Measurements from ENCODE around the gene COPZ1.

The COPZ1 gene

DNA sequence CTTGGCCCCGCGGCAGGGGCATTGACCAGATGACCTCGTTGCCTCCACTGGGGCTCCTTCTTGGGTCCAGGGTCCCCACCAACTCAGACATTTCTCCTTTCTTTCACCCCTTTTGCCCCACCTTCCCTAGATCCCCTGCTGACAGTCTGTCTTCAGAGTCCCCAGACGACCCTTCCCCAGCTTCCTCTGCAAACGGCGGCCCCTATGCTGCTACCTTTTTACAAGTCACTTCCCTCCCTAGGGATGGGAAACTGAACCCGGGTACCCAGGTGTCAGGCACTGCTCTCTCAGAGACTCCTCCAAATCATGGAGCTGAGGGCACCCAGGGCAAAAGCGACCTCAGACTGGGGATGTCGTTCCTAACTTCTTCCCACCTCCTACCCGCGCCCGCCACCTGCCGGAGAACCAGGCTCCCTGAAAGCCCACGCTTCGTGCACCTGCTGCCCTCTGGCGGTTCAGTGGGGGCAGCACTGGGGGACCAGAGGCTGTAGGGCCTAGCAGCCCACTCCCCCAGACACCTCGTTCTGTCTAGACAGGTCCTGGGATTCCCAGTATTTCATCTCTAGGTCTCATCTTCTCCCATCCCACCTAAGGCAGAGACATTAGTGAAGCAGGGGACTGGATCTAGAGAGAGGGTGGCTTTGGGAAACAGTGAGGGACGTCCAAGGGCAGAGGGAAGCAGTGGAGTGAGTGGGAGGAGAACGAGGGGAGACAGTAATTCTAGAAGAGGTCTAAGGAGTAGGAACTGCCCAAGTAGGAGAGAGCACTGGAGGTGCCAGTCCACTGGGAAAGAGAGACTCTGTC, 54.7 kb downstream of the COPZ1 start:
- peak; percentile 91 for DNase-seq (ENCODE audit: low spot score)

DNA sequence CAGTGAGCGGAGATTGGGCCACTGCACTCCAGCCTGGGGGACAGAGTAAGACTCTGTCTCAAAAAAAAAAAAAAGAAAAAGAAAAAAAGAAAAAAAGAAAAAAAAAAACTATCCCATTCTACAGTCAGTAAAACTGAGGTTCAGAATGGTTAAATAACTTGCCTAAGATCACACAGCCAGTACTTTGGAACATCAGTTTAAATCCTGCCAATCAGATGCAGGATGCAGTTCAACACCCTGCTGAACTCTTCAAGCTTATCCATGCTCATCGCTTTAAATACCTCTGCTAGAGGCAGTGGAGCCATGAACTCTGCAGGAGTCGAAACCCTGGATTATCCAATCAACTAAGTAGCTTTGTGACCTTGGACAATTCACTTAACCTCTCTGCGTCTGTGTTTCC, 56.2 kb downstream of the COPZ1 start:
- no peak for DNase-seq (ENCODE audit: low spot score)

DNA sequence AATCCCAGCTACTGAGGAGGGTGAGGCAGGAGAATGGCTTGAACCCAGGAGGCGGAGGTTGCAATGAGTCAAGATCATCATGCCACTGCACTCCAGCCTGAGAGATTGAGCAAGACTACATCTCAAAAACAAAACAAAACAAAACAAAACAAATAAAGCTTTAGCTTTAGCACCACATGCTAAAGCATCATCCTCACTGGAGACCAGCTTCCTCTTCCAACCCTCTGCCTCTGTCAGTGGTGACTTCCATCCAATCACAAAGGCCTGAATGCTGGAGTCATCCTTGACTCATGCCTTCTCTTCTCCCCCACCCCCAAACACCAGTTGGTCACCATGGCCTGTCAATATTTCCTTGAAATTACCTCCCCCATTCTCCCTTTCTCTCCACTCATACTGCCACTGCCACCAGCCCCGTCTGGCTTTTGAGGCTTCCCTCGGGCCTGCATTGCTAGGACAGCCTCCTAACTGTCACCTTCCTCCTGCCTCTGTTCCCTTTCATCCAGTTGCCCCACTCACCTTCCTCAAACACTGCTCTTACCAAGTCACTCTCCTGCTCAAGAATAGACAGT, 58.2 kb downstream of the COPZ1 start:
- peak; percentile 87 for DNase-seq (ENCODE audit: low spot score)

DNA sequence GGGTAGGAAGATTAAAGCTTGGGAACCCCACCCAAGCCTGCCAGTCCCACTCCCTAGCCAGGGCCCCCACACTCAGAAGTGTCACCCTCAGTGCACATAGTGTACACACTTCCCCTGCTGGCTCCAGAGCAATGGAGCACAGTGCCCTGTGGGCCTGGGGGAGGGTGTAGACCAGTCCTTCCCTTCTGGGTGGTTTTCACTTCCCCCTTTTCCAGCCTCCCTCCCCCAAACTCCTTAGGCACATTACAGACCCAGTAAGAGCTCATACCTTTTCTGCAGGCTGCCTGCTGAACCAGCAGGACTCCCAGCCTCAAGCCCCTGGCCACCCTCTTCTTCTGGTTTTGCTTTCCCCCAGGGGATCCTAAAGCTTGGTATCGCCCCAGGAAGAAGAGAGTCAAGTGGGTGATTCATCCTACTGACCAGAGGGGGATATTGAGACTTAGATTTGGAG, 59.7 kb downstream of the COPZ1 start, which contains the start of gene ZNF385A:
Gene ZNF385A, minus strand, starts transcription at position 143 of the 451 bp plus-strand sequence. CDS start 219 bp downstream, outside the sequence.
- DNase-seq (ENCODE audit: low spot score): no peak

DNA sequence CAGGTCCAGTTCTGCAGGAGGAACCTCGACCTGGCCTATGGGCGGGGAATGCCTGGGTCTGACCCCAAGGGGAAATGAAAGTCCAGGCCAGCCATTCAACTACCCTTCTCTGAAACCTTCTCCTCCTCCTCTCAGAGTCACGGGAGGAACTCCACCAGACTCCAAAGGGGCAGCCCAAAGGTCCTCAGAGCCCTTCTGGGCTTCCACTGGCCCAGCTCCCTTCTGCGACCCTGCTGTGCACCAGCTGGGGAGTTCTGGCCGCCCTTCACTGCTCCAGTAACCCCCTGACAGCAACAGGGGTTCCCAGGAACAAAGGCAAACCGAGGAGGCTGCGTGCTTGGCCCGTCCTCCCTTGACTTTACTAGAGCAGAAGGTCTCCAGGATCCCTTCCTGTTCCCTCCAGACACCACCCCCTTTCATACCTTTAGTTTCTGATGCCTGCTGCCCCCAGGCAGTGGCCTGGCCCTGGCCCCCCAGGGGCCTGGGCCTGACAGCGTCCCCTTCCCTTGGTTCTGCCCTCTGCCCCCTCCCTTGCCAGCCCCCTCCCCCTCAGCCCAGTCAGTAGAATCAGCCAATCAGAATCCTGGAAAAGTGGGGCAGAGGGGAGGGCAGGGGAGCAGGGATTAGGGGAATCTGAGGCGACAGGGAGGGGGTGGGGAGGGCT, 60.5 kb downstream of the COPZ1 start:
- no peak for DNase-seq (ENCODE audit: low spot score)

DNA sequence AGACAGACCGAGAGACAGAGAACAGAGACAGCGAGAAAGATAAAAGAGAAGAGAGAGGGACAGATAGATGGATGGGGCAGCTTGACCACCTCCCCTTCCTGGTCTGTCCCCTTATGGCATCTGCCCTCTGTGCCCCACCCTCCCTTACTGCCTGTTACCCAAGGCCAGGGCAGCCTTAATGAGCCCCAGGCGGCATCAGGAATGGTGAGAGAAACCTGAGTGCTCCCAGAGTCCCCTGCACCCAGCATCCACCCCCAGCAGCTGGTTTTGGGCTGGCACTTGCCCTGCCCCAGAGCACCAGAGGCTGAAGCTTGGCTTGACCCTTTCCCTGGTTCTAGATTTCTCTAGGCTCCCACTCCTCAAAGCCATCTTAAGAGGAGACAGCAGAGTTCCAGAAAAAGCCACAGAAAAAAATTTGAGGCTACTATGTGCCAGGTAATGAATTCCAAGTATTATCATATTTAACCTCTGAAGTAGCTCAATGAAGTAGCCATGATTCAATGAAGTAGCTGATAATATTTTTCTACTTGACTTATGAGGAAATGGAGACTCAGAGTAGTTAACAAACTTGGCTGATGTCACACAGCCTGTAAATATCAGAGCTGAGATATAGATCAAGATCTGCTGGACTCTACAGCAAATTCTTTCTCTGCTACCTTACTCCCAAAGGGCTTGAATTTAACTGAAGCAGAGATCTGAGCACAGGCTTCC, 61.6 kb downstream of the COPZ1 start:
- DNase-seq (ENCODE audit: low spot score): no peak

DNA sequence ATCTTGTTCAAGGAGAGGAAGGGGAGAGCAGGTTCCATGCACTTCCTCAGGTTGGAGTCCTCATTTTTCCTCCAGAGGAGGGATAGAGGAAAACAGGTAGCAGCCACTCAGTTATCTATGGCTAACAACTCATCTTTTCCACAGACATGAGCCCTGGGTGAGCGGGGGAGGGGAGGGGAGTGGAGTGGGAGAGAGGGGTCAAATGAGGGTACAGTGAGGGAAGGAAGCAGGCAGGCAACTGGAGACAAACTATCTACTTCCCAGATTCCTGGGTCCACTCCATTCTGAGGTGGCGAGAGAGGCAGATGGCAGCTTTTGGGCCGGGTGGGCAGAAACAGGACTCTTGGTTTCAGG, 62.2 kb downstream of the COPZ1 start:
- no peak for DNase-seq (ENCODE audit: low spot score)

DNA sequence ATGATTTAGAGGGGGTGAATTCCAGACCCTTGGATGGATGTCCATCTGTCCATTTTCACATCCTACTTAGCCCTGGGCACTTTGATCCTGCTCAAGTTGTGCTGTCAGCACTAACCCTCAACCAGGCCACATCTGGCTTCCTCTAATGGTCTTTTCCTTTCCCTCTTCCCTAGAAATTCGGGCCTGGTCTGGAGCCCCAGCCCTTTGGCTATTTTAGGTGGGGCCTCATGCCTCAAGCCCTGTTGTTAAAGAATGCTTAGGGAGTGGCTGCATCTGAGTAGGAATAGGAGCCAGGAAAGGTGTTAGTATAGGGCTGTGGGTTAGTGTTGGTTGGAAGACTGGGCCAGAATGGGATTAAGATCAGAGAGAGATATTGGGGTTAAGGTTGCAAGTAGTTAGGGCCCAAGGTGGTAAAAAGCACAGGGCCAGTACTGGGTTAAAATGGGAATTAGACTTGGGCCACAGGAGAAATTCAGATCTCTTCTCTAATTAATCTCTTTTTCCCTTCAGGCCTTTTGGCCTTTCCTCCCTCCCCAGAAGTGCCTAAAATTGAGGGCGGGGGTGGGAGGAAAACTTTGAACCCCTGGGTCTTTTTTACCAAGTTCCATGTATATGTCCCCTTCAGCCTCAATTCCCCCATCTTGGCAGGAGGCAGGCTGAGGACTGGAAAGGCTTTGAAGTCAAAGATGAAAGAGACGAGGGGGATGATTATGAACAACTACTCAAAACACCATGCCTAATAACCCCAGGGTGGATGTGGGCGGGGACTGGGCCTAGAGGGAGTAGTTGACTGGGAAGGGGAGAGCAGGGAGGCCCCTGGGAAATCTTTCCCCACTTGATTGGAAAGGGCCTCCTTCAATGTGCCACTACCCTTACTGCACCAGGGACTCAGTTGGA, 63.6 kb downstream of the COPZ1 start:
- no peak for DNase-seq (ENCODE audit: low spot score)

DNA sequence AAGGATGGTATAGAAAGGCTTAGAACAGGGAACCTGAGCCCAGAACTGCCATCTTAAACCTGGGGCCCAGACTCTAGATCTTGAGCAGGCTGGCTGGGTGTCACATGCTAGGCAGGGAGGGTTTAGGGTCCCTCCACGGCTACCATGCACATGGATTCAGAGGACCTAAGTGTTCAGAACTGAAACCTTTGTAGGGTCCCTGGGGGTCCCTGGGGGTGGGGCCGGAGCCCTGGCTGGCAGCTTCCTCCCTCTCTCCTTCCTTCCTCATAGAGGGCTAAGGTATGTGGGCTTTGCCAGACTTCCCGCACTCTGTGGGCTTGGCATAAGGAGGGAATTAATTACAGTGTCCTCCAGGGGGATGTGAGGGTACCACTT, 64.2 kb downstream of the COPZ1 start:
- DNase-seq (ENCODE audit: low spot score): no peak

DNA sequence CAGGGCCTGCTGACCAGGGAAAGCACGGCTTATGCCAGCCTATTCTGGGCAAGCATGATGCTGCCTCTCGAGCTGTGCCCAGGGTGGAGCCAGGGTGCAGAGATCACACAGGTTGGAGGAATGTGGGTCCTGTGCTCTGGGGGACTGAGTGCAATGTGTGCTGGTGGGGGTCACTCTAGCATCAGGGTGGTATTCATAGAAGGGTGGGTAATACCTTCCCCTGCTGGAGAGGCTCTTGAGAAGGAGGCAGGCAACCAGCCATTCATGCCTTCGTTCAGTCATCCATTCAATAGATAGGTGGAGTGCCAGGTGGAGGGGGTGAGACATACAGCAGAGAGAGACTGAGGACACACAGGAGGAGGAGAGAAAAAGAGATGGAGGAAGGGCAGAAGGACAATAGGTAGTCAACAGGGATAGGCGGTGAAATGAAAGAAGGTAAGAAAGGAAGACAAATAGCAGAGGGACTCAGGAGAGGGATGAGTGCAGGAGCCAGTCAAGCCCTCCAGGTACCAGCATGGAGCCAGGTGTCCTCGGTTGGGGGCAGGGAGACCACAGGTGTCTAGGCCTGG, 64.8 kb downstream of the COPZ1 start:
- DNase-seq (ENCODE audit: low spot score): no peak

DNA sequence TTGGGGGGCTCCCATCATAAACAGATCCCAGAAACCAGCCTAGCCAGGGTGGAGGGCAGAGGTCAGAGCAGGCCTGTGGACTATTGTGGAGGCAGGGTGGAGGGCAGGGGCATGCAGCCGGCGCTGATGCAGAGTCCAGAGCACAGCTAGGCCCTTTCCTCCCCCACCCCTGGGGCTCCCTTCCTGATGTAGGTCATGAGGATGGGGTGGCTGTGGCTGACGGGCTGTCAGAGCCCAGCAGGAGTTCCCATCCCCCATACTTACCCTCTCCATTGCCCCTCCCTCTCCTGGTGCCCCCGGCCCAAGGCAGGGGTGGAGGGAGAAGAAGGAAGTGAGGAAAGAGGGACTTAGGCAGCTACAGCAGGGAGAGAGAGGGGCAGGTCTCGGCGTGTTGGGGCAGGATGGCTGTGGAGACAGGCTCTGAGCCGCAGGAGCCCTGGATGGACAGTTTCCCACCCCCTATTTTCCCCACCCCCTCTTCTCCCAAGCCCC, 65.3 kb downstream of the COPZ1 start:
- no peak for DNase-seq (ENCODE audit: low spot score)

DNA sequence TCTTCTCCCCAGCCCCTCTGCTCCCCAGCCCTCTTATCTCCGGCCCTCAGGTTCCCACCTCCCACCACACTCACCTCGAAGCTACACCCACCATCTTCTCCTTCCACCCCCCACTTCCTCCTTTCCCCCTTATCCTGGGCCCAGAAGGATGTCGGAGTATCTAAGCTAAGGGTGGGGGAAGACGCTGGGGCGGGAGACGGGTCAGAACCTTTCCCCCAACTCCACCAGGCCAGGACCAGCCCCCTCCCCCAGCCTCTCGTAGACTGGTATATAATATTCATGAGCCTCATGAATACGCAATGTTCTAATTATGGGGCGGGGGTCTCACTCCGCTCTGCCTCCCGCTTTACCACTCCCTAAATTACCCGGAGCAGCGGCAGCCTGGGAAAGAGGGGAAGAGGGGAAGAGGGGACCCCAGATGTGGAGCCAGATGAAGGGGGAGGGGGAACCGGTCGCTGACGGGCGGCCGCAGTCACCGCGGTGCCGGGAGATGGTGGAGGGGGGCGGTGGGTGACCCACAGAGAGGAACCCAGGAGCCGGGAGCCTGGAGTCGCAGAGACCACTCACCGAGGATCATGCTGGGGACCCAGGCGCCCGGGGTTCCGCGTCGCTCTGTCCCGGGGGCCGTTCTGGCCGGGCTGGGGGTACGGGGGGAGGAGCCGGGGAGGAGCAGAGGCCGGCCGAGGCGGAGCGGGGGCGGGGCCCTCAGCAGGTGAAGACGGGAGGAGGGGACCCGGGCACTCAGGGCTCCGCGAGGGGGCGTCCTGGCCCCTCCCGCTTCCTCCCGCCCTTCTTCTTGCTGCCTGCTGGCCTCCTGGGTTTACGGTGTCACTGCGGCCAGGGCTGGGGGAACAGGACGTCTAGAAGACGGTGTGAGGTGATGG, 66.0 kb downstream of the COPZ1 start:
- no peak for DNase-seq (ENCODE audit: low spot score)

DNA sequence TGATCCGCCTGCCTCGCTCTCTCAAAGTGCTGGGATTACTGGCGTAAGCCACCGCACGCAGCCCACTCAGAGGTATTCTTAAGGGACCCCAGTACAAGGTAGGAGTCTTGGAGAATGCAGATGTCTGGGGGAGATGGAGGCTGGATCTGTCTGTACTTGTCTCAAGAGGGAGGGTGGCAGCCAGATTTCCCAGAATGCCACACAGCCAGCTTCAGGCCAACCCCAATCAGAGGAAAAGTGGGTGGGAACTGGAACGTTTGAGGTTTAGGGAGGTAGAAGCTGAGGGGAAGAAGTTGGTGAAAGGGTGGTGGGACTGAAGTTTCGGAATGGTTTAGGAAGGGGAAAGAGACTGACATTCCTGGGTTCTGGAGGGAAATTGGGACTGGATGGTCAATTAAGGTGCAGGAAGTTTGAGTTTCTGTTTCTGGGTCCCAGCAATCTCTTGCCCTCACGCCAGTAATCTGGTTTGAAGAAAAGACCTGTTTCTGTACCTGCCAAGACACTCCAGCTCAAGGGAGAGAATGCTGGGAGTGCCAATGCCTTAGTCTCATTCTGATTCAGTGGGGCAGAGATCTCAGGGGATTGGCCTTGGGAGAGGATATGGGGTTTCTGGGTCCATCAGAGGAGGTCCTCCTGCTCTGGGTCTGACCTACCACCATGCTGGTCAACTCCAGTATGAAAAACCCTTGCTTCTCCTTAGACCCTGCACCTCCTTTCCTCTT, 67.7 kb downstream of the COPZ1 start:
- no peak for DNase-seq (ENCODE audit: low spot score)

DNA sequence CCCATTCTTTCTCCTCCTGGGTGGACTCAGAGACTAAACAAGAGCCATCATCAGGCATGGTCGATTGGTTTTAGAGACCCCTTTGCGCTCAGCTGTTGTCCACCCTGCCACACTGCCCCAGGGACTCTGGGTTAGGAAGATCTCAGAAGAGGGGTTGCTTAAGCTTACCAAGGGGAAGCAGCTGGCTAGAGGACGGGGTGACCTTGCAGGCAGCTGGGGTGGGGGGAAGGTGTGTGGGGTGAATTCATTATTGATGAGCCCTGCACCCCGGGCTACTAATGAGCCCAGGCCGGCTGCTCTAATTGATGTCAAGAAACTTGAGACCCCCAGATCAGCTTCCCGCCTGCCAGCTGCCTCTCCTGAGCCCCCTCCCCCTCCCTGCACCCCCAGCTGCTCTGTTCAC, 68.3 kb downstream of the COPZ1 start:
- DNase-seq (ENCODE audit: low spot score): no peak

DNA sequence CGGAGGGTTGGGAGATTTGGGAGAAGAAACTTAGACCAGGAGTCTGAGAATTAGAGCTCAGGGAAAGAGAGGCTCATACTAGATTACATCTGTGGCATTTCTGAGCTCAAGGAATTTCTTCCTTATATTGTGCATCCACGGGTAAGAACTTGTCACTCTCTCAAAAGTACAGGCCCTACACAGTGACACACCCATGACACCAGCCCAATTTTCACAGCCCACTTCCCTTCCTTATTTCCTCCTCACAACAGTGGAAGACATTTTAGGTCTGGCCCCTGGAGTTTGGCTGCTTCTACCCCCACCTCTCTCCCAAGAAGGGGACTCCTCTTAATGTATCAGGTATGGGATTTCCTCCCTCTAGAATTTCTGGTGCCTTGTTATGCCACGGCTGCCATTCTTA, 68.8 kb downstream of the COPZ1 start:
- DNase-seq (ENCODE audit: low spot score): no peak

DNA sequence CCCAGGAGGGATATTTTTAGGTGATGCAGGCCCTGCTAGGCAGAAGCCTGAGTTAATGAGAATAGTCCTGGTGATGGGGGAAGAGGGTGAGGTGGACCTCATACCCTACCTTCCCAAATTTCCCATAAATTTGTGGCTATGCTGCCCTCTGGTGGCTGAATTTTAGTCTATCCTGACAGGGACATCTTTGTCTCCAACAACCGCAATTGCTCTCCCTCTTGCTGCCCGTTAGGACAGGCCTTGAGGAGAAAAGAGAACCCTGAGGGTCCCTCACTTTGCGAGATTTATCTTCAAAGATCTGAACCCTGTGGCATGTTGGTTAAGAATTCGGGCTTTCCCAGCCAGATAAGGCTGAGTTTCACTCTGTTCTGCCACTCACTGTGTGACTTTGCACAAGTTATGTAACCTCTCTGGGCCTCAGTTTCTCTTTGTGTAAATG, 69.4 kb downstream of the COPZ1 start:
- DNase-seq (ENCODE audit: low spot score): peak; percentile 55

DNA sequence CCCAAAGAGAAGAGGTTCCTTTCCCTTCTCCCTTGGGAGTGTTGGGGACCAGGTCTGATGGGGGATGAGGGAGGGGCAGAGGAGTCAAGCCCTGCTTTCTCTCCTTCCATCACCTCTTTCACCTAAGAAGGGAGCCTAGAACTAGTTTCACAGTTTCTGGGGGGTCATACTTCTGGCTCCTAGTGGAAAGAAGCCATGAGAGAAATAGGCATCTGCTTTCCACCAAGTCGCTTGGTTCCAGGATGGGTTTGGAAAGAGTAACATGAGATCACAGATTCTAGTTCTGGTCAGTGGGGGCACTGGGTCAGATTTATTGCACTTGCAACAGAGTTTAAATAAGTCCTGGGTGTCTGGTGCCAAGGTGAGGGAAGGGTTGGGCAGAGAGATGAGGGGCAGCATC, 70.1 kb downstream of the COPZ1 start:
- no peak for DNase-seq (ENCODE audit: low spot score)

DNA sequence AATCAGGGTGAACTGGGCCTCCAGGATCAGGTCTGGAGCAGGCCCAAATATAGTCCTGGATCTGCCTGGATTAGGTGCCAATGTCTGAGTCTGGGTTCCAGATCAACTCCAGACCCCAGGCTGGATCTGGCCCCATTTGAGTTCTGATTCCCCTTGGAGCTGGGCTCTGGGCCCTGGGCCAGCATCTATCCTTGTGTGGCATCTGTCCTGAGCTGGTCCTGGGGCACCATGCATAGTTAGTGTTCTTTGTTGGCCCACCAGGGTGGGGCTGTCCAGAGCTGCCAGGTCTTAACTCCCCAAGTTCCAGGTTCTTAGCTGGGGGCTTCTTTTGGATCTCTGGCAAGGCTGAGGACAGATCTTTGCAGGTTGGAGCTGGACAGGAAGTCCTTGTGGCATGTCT, 70.6 kb downstream of the COPZ1 start:
- no peak for DNase-seq (ENCODE audit: low spot score)

DNA sequence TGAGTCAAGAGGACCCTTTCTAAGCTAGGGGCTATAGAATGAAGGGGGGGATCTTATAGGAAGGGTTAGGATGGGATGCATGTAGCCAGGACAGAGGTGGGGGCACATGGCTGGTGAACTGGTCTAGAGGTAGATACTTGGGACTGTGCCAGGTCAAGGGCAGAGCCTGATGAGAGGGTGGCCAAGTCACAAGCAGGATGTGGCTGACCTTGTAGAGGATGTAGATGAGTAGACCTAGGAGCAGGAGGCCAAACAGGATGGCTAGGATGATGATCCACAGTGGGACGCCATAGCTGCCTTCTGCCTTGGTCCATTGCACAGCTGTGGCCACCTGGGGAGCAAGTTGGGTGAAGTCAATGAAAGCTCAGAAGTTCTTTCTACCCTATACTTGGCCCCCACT, 72.2 kb downstream of the COPZ1 start:
- no peak for DNase-seq (ENCODE audit: low spot score)

All from RKO (cell line).